Measurements from ENCODE around the gene SMIM8. TPM values are rescaled to one million over a fixed set of nuclear protein-coding genes. Genes with fewer than 3 reads are reported as not detected.

Gene SMIM8, protein sequence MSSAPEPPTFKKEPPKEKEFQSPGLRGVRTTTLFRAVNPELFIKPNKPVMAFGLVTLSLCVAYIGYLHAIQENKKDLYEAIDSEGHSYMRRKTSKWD
- 10 to 100 TPM in 1 of 2 donors, 1 to 10 TPM in 1; 6.7 to 11.2 TPM for total RNA-seq

GRCh38 chr6:87322304-87323212, at the start of gene SMIM8:
SMIM8 (plus strand) TSS chr6:87322588; CDS start chr6:87337032, 14,444 bp downstream.
- Histone ChIP-seq H3K27ac (peak within 1 kb of the TSS; percentile 40 to 68 (median 54)), H3K4me1 (peaks cover 4% of the 10 kb centered on the region), H3K4me3 (peak within 1 kb of the TSS; percentile 73 to 82), H3K9me3 (no peaks in the 10 kb centered on the region), H3K27me3 (no peaks in the 10 kb centered on the region), H3K36me3 (replicated peaks in 1 of 2; ENCODE audit: insufficient read depth in 1 of 2, low read depth in 2 of 2) (no peaks in the 10 kb centered on the region)
- TF ChIP-seq POLR2A (IDR thresholded peaks at IDR 0.05) (peak; percentile 19 to 73 (median 72)), CTCF (IDR thresholded peaks at IDR 0.05) (peak; percentile 92 to 100 (median 99))
- WGBS, 2 donors: 1% methylated on average over 47 to 60 of the region's 60 CpGs
- ATAC-seq (peak; percentile 100), DNase-seq (peak; percentile 85 to 91 (median 87))
- intact Hi-C loops (cut with DNase I): no loop called here

DNA sequence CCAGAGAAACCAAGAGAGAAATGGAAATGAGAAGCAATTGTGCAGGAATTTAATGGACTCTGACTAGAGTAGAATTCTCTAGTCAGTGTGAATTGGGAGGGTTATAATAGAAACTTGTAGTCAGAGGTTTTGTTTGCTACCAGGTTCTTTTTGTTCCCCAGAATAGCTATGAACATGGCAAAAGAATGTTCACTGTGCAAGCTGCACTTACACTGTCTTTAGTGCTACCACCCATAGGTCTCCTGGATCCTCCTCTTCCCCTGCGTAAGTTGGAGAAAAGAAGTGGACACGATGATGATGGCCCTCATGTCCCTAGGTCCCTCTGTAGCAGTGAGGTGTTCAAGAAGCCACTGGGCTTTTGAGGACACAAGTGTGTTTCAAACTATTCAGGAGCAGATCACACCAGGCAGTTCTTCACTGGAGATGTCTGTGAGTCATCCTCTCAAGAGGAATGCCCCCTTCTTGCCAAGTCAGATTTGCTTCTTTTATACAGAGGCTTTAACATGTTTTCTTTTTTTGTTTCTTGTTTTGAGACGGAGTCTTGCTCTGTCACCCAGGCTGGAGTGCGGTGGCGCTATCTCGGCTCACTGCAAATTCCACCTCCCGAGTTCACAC, 47.6 kb upstream of the SMIM8 start:
- Histone ChIP-seq H3K9me3 (no peaks in the 10 kb centered on the region), H3K27ac (no peak overlapping the region), H3K36me3 (replicated peaks in 1 of 2; ENCODE audit: insufficient read depth in 1 of 2, low read depth in 2 of 2) (no peaks in the 10 kb centered on the region), H3K27me3 (no peaks in the 10 kb centered on the region), H3K4me3 (no peak overlapping the region), H3K4me1 (no peaks in the 10 kb centered on the region)
- TF ChIP-seq POLR2A (IDR thresholded peaks at IDR 0.05) (no peak), CTCF (IDR thresholded peaks at IDR 0.05) (no peak)
- ATAC-seq (no peak), DNase-seq (no peak)
- WGBS, 2 donors: 92 to 94% methylated on average over 7 of the region's 7 CpGs
- intact Hi-C loops (cut with DNase I): no loop called here

GRCh38 chr6:87276624-87277023, 45.8 kb upstream of the SMIM8 start:
- Histone ChIP-seq H3K4me3 (no peak overlapping the region), H3K27ac (no peak overlapping the region), H3K36me3 (replicated peaks in 1 of 2; ENCODE audit: insufficient read depth in 1 of 2, low read depth in 2 of 2) (no peaks in the 10 kb centered on the region), H3K4me1 (no peaks in the 10 kb centered on the region), H3K9me3 (no peaks in the 10 kb centered on the region), H3K27me3 (no peaks in the 10 kb centered on the region)
- ATAC-seq: no peak
- intact Hi-C loops (cut with DNase I): no loop called here
- TF ChIP-seq POLR2A (IDR thresholded peaks at IDR 0.05): no peak
- no peak for TF ChIP-seq CTCF (IDR thresholded peaks at IDR 0.05)
- 25 to 31% methylated on average over 1 of the region's 1 CpG for WGBS, 2 donors
- no peak for DNase-seq

DNA sequence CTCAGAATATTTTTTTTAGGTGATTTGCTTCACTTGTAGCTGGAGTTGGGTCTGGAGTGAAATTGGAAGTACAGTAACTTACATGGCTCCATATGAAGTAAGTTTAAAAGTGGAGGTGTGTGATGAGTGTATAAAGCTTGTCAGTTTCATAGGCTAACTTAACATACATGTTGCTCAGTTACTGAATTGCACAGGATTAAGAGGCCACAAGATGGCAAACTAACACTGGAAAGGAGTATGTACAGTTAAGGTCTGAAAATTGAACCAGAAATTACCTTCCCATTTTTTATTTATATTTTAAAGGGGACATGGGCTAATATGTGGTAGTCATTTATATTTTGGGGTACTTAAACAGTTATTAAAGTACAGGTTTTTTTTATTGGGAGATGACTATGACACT, 45.3 kb upstream of the SMIM8 start:
- no peaks in the 10 kb centered on the region for H3K36me3 ChIP-seq (replicated peaks in 1 of 2; ENCODE audit: insufficient read depth in 1 of 2, low read depth in 2 of 2)
- TF ChIP-seq POLR2A (IDR thresholded peaks at IDR 0.05): no peak
- peak in 1 of 7 experiments; percentile 9 for TF ChIP-seq CTCF (IDR thresholded peaks at IDR 0.05)
- H3K4me3 ChIP-seq: no peak overlapping the region
- H3K9me3 ChIP-seq: no peaks in the 10 kb centered on the region
- H3K27me3 ChIP-seq: no peaks in the 10 kb centered on the region
- no peaks in the 10 kb centered on the region for H3K4me1 ChIP-seq
- intact Hi-C loops (cut with DNase I): no loop called here
- ATAC-seq: no peak
- H3K27ac ChIP-seq: no peak overlapping the region
- DNase-seq: no peak

Data from body of pancreas (tissue), 4 donors.